ENCODE measurements around the gene RREB1.

The RREB1 gene

DNA sequence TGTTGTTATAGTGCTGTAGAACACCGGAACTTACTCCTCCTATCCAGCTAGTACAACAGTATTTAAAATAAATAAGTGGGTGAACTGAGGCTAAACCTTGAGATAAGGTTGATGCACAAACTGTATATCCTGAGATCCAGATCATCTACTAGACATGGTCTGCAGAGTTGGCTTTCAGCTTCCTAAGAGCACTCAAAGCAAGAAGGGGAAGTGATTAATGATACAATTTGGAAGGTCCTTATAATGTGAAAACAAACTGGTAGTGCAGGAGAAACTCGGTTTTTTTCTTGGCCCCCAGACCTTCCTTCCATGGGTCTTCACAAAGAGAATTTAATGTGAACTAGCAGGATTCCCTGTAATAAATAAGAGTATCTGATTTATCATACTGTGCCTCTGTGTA is 27.4 kb upstream of the RREB1 start:
- no peak for TF ChIP-seq EZH2phosphoT487 (conservative IDR thresholded peaks at IDR 0.05; ENCODE audit: low read length)
- TF ChIP-seq, protein P1, sequence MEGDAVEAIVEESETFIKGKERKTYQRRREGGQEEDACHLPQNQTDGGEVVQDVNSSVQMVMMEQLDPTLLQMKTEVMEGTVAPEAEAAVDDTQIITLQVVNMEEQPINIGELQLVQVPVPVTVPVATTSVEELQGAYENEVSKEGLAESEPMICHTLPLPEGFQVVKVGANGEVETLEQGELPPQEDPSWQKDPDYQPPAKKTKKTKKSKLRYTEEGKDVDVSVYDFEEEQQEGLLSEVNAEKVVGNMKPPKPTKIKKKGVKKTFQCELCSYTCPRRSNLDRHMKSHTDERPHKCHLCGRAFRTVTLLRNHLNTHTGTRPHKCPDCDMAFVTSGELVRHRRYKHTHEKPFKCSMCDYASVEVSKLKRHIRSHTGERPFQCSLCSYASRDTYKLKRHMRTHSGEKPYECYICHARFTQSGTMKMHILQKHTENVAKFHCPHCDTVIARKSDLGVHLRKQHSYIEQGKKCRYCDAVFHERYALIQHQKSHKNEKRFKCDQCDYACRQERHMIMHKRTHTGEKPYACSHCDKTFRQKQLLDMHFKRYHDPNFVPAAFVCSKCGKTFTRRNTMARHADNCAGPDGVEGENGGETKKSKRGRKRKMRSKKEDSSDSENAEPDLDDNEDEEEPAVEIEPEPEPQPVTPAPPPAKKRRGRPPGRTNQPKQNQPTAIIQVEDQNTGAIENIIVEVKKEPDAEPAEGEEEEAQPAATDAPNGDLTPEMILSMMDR (IDR thresholded peaks at IDR 0.05; ENCODE audit: insufficient read depth, low read length, poor library complexity, severe bottlenecking): no peak

DNA sequence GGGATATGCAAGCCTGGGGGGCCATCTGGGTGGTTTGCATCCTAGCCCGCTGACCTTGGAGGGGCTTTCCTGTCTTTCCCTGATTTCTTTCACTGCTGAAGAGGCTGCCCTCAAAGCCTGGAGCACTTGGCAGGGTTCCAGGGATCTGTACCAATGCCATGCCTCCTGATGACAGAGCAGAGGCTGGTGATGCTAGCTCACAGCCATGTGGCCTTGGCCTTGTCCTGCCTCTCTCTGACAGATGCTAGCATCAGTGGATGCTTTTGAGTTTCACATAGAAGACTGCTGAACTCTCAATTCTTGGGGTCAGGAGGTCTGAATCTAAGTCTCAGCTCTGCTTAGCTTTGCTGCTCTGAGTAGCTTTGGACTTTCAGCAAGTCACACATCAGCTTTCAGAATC is 21.9 kb upstream of the RREB1 start:
- no peaks in the 10 kb centered on the region for H3K36me3 ChIP-seq (ENCODE audit: low read length)
- peaks cover 3% of the 10 kb centered on the region; the same call in 1 of the 2 replicates for H4K20me1 ChIP-seq (ENCODE audit: low read depth, low read length)
- no peak overlapping the region for H3K27ac ChIP-seq (ENCODE audit: low read depth, low read length)
- no peaks in the 10 kb centered on the region for H3K9me2 ChIP-seq (replicated peaks; ENCODE audit: insufficient read depth, low read length)
- TF ChIP-seq, protein P1 (IDR thresholded peaks at IDR 0.05; ENCODE audit: insufficient read depth, low read length, poor library complexity, severe bottlenecking): no peak
- TF ChIP-seq EZH2phosphoT487 (conservative IDR thresholded peaks at IDR 0.05; ENCODE audit: low read length): no peak
- H3K79me2 ChIP-seq (ENCODE audit: insufficient read depth, low read length): no peaks in the 10 kb centered on the region
- no peak overlapping the region for H3K4me3 ChIP-seq (ENCODE audit: insufficient read depth, low read length, poor library complexity, severe bottlenecking)
- H2AFZ ChIP-seq (ENCODE audit: low read depth, low read length, severe bottlenecking): no peak overlapping the region
- no peaks in the 10 kb centered on the region for H3K9me3 ChIP-seq (ENCODE audit: insufficient read depth, low read length)
- no peaks in the 10 kb centered on the region for H3F3A ChIP-seq (ENCODE audit: insufficient read depth)
- no peaks in the 10 kb centered on the region for H3K27me3 ChIP-seq (ENCODE audit: low read length)
- H3K9ac ChIP-seq (ENCODE audit: low read length): no peak overlapping the region
- H3K4me2 ChIP-seq (ENCODE audit: low read depth, low read length, poor library complexity, severe bottlenecking): no peak overlapping the region

More for the DNA sequence above, 27.4 kb upstream of the RREB1 start:
- Histone ChIP-seq H3K27me3 (ENCODE audit: low read length) (no peaks in the 10 kb centered on the region), H4K20me1 (ENCODE audit: low read depth, low read length) (no peaks in the 10 kb centered on the region), H3K4me3 (ENCODE audit: insufficient read depth, low read length, poor library complexity, severe bottlenecking) (no peak overlapping the region), H3K9me2 (replicated peaks; ENCODE audit: insufficient read depth, low read length) (no peaks in the 10 kb centered on the region), H3K36me3 (ENCODE audit: low read length) (no peaks in the 10 kb centered on the region), H3K79me2 (ENCODE audit: insufficient read depth, low read length) (no peaks in the 10 kb centered on the region), H3K4me2 (ENCODE audit: low read depth, low read length, poor library complexity, severe bottlenecking) (no peak overlapping the region), H3K27ac (ENCODE audit: low read depth, low read length) (no peak overlapping the region), H3F3A (ENCODE audit: insufficient read depth) (no peaks in the 10 kb centered on the region), H3K9ac (ENCODE audit: low read length) (no peak overlapping the region), H2AFZ (ENCODE audit: low read depth, low read length, severe bottlenecking) (no peak overlapping the region), H3K9me3 (ENCODE audit: insufficient read depth, low read length) (no peaks in the 10 kb centered on the region)

DNA sequence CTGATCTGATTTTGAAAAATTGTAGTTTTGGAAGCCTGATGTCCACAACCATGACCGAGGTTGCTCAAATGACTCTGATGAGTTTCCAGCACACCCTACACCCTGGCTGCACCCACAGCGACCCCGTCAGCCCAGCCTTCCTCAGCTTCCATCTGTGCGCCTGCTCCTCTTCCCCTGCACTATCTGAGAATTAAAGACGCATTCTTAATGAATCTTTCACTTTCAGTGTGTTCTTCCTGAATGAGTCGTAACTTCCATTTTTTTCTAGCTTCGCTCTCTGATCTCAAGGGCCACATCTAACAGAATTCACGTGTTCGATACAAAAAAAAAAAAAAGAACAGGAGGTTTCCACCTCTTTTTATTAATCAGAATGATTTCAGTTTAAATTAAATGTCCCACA is 21.3 kb upstream of the RREB1 start:
- Histone ChIP-seq H3K9ac (ENCODE audit: low read length) (no peak overlapping the region), H2AFZ (ENCODE audit: low read depth, low read length, severe bottlenecking) (no peak overlapping the region), H3K27ac (ENCODE audit: low read depth, low read length) (no peak overlapping the region), H3K9me3 (ENCODE audit: insufficient read depth, low read length) (no peaks in the 10 kb centered on the region), H3K27me3 (ENCODE audit: low read length) (no peaks in the 10 kb centered on the region), H3K79me2 (ENCODE audit: insufficient read depth, low read length) (no peaks in the 10 kb centered on the region), H3F3A (ENCODE audit: insufficient read depth) (no peaks in the 10 kb centered on the region), H3K4me2 (ENCODE audit: low read depth, low read length, poor library complexity, severe bottlenecking) (no peak overlapping the region), H3K9me2 (replicated peaks; ENCODE audit: insufficient read depth, low read length) (no peaks in the 10 kb centered on the region), H4K20me1 (ENCODE audit: low read depth, low read length) (peaks cover 3% of the 10 kb centered on the region; the same call in 1 of the 2 replicates), H3K36me3 (ENCODE audit: low read length) (no peaks in the 10 kb centered on the region), H3K4me3 (ENCODE audit: insufficient read depth, low read length, poor library complexity, severe bottlenecking) (no peak overlapping the region)
- TF ChIP-seq, protein P1 (IDR thresholded peaks at IDR 0.05; ENCODE audit: insufficient read depth, low read length, poor library complexity, severe bottlenecking): no peak
- no peak for TF ChIP-seq EZH2phosphoT487 (conservative IDR thresholded peaks at IDR 0.05; ENCODE audit: low read length)
